ENCODE results near the gene APOA1. TPM values are rescaled to one million over a fixed set of nuclear protein-coding genes. Genes with fewer than 3 reads are reported as not detected.

APOA1 gene
- total RNA-seq: 5.4 TPM
- long read RNA-seq, partial matches to known transcripts: 0 of 2 reads
- long read RNA-seq, other reads (novel, unspliced or antisense): 0 of 2 reads

GRCh38 chr11:116837231-116838091, at the start of gene APOA1:
APOA1 (minus strand) TSS chr11:116837622; CDS start chr11:116837387, 235 bp downstream.
- intact Hi-C loops (cut with DNase I): no loop called here
- DNase-seq (ENCODE audit: missing footprints) (no peak), ATAC-seq (no peak)

GRCh38 chr11:116885951-116886655, 48.7 kb upstream of the APOA1 start:
- intact Hi-C loops (cut with DNase I): loop anchor here (5.0 kb wide), 1 partner anchor 211 kb away; the partner anchor contains the start of gene SIK3
- peak; percentile 80 for ATAC-seq
- DNase-seq (ENCODE audit: missing footprints): no peak

GRCh38 chr11:116882386-116882785, 45.0 kb upstream of the APOA1 start:
- no peak for ATAC-seq
- no peak for DNase-seq (ENCODE audit: missing footprints)
- intact Hi-C loops (cut with DNase I): no loop called here

GRCh38 chr11:116881143-116881542, 43.7 kb upstream of the APOA1 start:
- intact Hi-C loops (cut with DNase I): no loop called here
- DNase-seq (ENCODE audit: missing footprints) (no peak), ATAC-seq (no peak)

GRCh38 chr11:116879800-116880625, 42.6 kb upstream of the APOA1 start:
- intact Hi-C loops (cut with DNase I): loop anchor here (2.0 to 5.0 kb wide), 2 partner anchors 227 to 347 kb away; no protein-coding TSS in a partner anchor
- ATAC-seq: peak; percentile 79

GRCh38 chr11:116876656-116877055, 39.2 kb upstream of the APOA1 start:
- intact Hi-C loops (cut with DNase I): loop anchor here (5.0 kb wide), 1 partner anchor 351 kb away; no protein-coding TSS in a partner anchor
- DNase-seq (ENCODE audit: missing footprints): no peak
- no peak for ATAC-seq

More at GRCh38 chr11:116879800-116880625, 42.6 kb upstream of the APOA1 start:
- no peak for DNase-seq (ENCODE audit: missing footprints)

- ATAC-seq (no peak), DNase-seq (ENCODE audit: missing footprints) (no peak)
- intact Hi-C loops (cut with DNase I): loop anchor here (5.0 kb wide), 1 partner anchor 352 kb away; no protein-coding TSS in a partner anchor
Observed at GRCh38 chr11:116875194-116875593, 37.8 kb upstream of the APOA1 start.

- ATAC-seq (no peak), DNase-seq (ENCODE audit: missing footprints) (no peak)
- intact Hi-C loops (cut with DNase I): no loop called here
Observed at GRCh38 chr11:116874251-116874650, 36.8 kb upstream of the APOA1 start.

GRCh38 chr11:116873381-116873780, 36.0 kb upstream of the APOA1 start:
- intact Hi-C loops (cut with DNase I): no loop called here
- ATAC-seq: no peak
- DNase-seq (ENCODE audit: missing footprints): no peak

GRCh38 chr11:116871248-116871647, 33.8 kb upstream of the APOA1 start:
- DNase-seq (ENCODE audit: missing footprints): no peak

GRCh38 chr11:116870054-116870453, 32.6 kb upstream of the APOA1 start:
- ATAC-seq (no peak), DNase-seq (ENCODE audit: missing footprints) (no peak)
- intact Hi-C loops (cut with DNase I): no loop called here

More at GRCh38 chr11:116871248-116871647, 33.8 kb upstream of the APOA1 start:
- intact Hi-C loops (cut with DNase I): no loop called here
- ATAC-seq: no peak

- no peak for DNase-seq (ENCODE audit: missing footprints)
- intact Hi-C loops (cut with DNase I): no loop called here
- no peak for ATAC-seq
Observed at GRCh38 chr11:116869610-116870009, 32.2 kb upstream of the APOA1 start.

- intact Hi-C loops (cut with DNase I): no loop called here
- peak; percentile 62 for ATAC-seq
- DNase-seq (ENCODE audit: missing footprints): no peak
Observed at GRCh38 chr11:116868066-116868465, 30.6 kb upstream of the APOA1 start.

- intact Hi-C loops (cut with DNase I): no loop called here
- DNase-seq (ENCODE audit: missing footprints) (no peak), ATAC-seq (peak; percentile 11)
Observed at GRCh38 chr11:116867619-116868018, 30.2 kb upstream of the APOA1 start.

- intact Hi-C loops (cut with DNase I): no loop called here
- peak; percentile 49 for ATAC-seq
- DNase-seq (ENCODE audit: missing footprints): no peak
Observed at GRCh38 chr11:116866804-116867455, 29.5 kb upstream of the APOA1 start.

- intact Hi-C loops (cut with DNase I): no loop called here
- no peak for ATAC-seq
- DNase-seq (ENCODE audit: missing footprints): no peak
Observed at GRCh38 chr11:116865696-116866095, 28.3 kb upstream of the APOA1 start.

GRCh38 chr11:116864531-116864930, 27.1 kb upstream of the APOA1 start:
- intact Hi-C loops (cut with DNase I): no loop called here
- DNase-seq (ENCODE audit: missing footprints): no peak
- no peak for ATAC-seq

- DNase-seq (ENCODE audit: missing footprints) (no peak), ATAC-seq (no peak)
- intact Hi-C loops (cut with DNase I): no loop called here
Observed at GRCh38 chr11:116862951-116863350, 25.5 kb upstream of the APOA1 start.
